SK-N-SH treated with all-trans-retinoic acid at 6 μM for 48 hours (cell line): ENCODE data around the gene CENPO.

Source experiments
- RARB ChIP-seq: fragments of 250-450 bp; sonication (Bioruptor Pico); IDR thresholded peaks from 2 replicates; pipeline ENCODE4 v1.8.0; 2021; ENCODE audit warnings: mild to moderate bottlenecking, moderate library complexity
- SNAI2 ChIP-seq: fragments of 250-450 bp; sonication (Bioruptor Pico); IDR thresholded peaks from 2 replicates; pipeline ENCODE4 v1.5.0; 2020; ENCODE audit warnings: mild to moderate bottlenecking, moderate library complexity
- ZFP30 ChIP-seq: fragments of 450-650 bp; formaldehyde crosslinking; IDR thresholded peaks from 2 replicates; pipeline ENCODE4 v1.5.0; 2022; ENCODE audit warnings: mild to moderate bottlenecking, moderate library complexity
- ZNF8 ChIP-seq: fragments of 450-650 bp; formaldehyde crosslinking; IDR thresholded peaks from 2 replicates; pipeline ENCODE4 v1.5.0; 2020; ENCODE audit warnings: mild to moderate bottlenecking, moderate library complexity
- TF ChIP-seq, protein P1 (sequence below): fragments of 250-450 bp; sonication (Bioruptor Pico); IDR thresholded peaks from 2 replicates; pipeline ENCODE4 v1.5.1; 2021; ENCODE audit warnings: mild to moderate bottlenecking, moderate library complexity
- TF ChIP-seq, protein P2 (sequence below): fragments of 250-450 bp; sonication (Bioruptor Pico); IDR thresholded peaks from 2 replicates; pipeline ENCODE4 v1.8.0; 2020; ENCODE audit warnings: mild to moderate bottlenecking, moderate library complexity, borderline replicate concordance

DNA sequence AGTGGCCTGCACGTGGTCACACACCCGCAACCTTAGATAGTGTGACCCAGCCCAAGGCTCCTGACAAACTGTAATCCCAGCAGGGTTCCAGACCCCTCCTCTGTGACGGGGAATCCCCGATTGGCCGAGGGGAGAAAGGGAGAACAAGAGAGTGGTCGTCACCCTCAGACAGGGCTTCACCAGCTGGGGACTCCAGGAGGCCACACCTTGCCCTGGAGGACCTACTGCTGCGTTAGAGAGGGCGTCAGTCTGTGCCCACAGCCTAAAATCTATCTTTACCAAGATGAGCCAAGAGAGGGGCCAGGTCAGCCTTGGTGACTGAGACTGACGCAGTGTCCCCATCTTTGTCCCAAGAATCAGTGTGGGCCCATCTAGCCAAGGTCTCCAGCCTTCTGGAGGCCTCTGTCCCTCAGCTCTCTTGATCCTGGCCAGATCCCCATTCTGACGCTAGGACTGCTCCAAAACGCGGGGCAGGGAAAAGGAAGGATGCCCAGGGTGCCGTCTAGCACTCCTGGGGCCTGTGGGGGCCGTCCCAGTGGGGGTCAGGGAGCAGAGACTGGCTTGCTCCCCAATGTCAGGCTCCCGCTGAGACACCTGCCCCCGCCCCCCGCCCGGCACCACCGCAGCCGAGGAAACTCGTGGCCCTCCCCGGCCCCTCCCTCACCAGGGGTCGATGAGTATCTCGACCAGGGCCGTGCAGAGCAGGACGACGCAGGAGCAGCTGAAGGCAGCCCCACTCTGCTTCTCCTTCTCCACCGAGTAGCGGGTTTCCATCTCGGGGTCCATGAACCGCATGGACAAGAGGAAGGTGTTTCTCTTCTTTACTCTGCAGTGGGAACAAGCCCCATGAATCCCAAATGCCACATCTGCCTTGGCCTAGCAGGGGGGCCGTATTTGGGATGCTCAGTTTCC, 40.9 kb downstream of the CENPO start:
- TF ChIP-seq SNAI2 (CRISPR knock-in tag) (no peak), ZNF8 (CRISPR knock-in tag) (no peak), RARB (CRISPR knock-in tag) (no peak), ZFP30 (CRISPR knock-in tag) (no peak)
- TF ChIP-seq, protein P1, sequence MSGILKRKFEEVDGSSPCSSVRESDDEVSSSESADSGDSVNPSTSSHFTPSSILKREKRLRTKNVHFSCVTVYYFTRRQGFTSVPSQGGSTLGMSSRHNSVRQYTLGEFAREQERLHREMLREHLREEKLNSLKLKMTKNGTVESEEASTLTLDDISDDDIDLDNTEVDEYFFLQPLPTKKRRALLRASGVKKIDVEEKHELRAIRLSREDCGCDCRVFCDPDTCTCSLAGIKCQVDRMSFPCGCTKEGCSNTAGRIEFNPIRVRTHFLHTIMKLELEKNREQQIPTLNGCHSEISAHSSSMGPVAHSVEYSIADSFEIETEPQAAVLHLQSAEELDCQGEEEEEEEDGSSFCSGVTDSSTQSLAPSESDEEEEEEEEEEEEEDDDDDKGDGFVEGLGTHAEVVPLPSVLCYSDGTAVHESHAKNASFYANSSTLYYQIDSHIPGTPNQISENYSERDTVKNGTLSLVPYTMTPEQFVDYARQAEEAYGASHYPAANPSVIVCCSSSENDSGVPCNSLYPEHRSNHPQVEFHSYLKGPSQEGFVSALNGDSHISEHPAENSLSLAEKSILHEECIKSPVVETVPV = no peak
- TF ChIP-seq, protein P2, sequence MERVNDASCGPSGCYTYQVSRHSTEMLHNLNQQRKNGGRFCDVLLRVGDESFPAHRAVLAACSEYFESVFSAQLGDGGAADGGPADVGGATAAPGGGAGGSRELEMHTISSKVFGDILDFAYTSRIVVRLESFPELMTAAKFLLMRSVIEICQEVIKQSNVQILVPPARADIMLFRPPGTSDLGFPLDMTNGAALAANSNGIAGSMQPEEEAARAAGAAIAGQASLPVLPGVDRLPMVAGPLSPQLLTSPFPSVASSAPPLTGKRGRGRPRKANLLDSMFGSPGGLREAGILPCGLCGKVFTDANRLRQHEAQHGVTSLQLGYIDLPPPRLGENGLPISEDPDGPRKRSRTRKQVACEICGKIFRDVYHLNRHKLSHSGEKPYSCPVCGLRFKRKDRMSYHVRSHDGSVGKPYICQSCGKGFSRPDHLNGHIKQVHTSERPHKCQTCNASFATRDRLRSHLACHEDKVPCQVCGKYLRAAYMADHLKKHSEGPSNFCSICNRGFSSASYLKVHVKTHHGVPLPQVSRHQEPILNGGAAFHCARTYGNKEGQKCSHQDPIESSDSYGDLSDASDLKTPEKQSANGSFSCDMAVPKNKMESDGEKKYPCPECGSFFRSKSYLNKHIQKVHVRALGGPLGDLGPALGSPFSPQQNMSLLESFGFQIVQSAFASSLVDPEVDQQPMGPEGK (CRISPR knock-in tag) = no peak
